B cell (primary cell): ENCODE results near the gene EIF5. TPM values are rescaled to one million over a fixed set of nuclear protein-coding genes. Genes with fewer than 3 reads are reported as not detected.
A peak's percentile ranks its signal among the peaks of the same experiment; 100 is the strongest.

Experiments used
- ATAC-seq: fragments of 200-7000 bp; cut with Tn5 transposase; one replicate; pipeline ENCODE4 v1.10.0; 2021; ENCODE audit warnings: low read depth, mild to moderate bottlenecking, moderate number of reproducible peaks, moderate library complexity
- CTCF ChIA-PET: fragments of 350-600 bp; sonication (Branson Sonifier 250); formaldehyde crosslinking; loops from one replicate; lab custom pipeline; 2021; ENCODE audit warnings: antibody characterized with exemption, inconsistent platforms; lab: Charles Lee
- POLR2A ChIA-PET: fragments of 350-600 bp; sonication (Branson Sonifier 250); formaldehyde crosslinking; loops from one replicate; lab custom pipeline; 2021; ENCODE audit warnings: antibody characterized with exemption; lab: Charles Lee
- DNase-seq: peaks from one replicate; pipeline ENCODE4 v3.0.0; 2013
- H2AFZ ChIP-seq: 2 replicates; pipeline ENCODE4 v1.6.1; 2012; ENCODE audit warnings: mild to moderate bottlenecking, low read depth, low read length; ENCODE audit not compliant: insufficient read depth, poor library complexity, severe bottlenecking
- H3K27ac ChIP-seq, 2 donors: 1 replicate in 1 of 2; 2 replicates in 1 of 2; pipeline ENCODE4 v1.5.1; 2012 to 2013; ENCODE audit warnings: low read length in 2 of 2, mild to moderate bottlenecking in 2 of 2, moderate library complexity in 1 of 2
- H3K27me3 ChIP-seq, 4 experiments: fragments of 200-600 bp in 1 of 4; sonication (generic) in 1 of 4; replicated peaks in 1 of 4; 1 replicate in 2 of 4; 2 replicates in 2 of 4; pipeline versions ENCODE4 v1.6.1 to v1.7.0; 2013 to 2016; ENCODE audit warnings: low read length in 3 of 4, mild to moderate bottlenecking in 2 of 4, mixed read lengths in 1 of 4, moderate library complexity in 1 of 4; ENCODE audit not compliant: insufficient read depth in 4 of 4, control insufficient read depth in 3 of 4; ENCODE audit errors: control extremely low read depth in 1 of 4
- H3K36me3 ChIP-seq, 2 experiments: replicated peaks in 1 of 2; 1 replicate in 1 of 2; 2 replicates in 1 of 2; pipeline versions ENCODE4 v1.6.1 to v1.7.1; 2013; ENCODE audit warnings: low read length in 1 of 2; ENCODE audit not compliant: insufficient read depth in 2 of 2, control insufficient read depth in 1 of 2; ENCODE audit errors: control extremely low read depth in 1 of 2, extremely low read depth in 1 of 2
- H3K4me1 ChIP-seq, 2 donors: fragments of 200-600 bp in 1 of 2; sonication (generic) in 1 of 2; 1 replicate in 1 of 2; 2 replicates in 1 of 2; pipeline versions ENCODE4 v1.5.1 to v1.6.1; 2013 to 2017; ENCODE audit warnings: low read length in 2 of 2; ENCODE audit not compliant: control insufficient read depth in 2 of 2, insufficient read depth in 2 of 2
- H3K4me2 ChIP-seq: replicated peaks from 2 replicates; pipeline ENCODE3; 2012; ENCODE audit warnings: mild to moderate bottlenecking, low read depth, low read length; ENCODE audit not compliant: poor library complexity, severe bottlenecking
- H3K4me3 ChIP-seq, 5 experiments: fragments of 200-600 bp in 1 of 5; sonication (generic) in 1 of 5; 1 replicate in 3 of 5; 2 replicates in 2 of 5; pipeline versions ENCODE4 v1.5.1 to v1.7.0; 2011 to 2016; ENCODE audit warnings: low read length in 4 of 5, mild to moderate bottlenecking in 4 of 5, low read depth in 2 of 5, control low read depth in 1 of 5, moderate library complexity in 1 of 5; ENCODE audit not compliant: insufficient read depth in 1 of 5; ENCODE audit errors: control extremely low read depth in 1 of 5, extremely low read depth in 1 of 5
- H3K79me2 ChIP-seq: fragments of 200-600 bp; sonication (generic); one replicate; pipeline ENCODE4 v1.6.0; 2016; ENCODE audit warnings: low read length; ENCODE audit not compliant: control insufficient read depth, insufficient read depth
- H3K9ac ChIP-seq: fragments of 200-600 bp; sonication (generic); 2 replicates; pipeline ENCODE4 v1.6.1; 2017; ENCODE audit warnings: mild to moderate bottlenecking, low read length, moderate library complexity
- H3K9me3 ChIP-seq, 3 donors: one replicate each; pipeline versions ENCODE4 v1.6.1 to v1.7.1; 2013; ENCODE audit warnings: low read length in 2 of 3; ENCODE audit not compliant: control insufficient read depth in 2 of 3, insufficient read depth in 1 of 3; ENCODE audit errors: control extremely low read depth in 1 of 3
- H4K20me1 ChIP-seq: 2 replicates; pipeline ENCODE4 v1.6.0; 2012; ENCODE audit warnings: mild to moderate bottlenecking, low read length; ENCODE audit not compliant: insufficient read depth, control insufficient read depth, poor library complexity, severe bottlenecking
- H3K27ac Mint-ChIP-seq: one replicate; pipeline ENCODE4 v1.8.0; 2021; ENCODE audit warnings: mixed read lengths
- H3K27me3 Mint-ChIP-seq: one replicate; pipeline ENCODE4 v1.8.0; 2021; ENCODE audit warnings: mixed read lengths
- H3K4me1 Mint-ChIP-seq: one replicate; pipeline ENCODE4 v1.8.0; 2021; ENCODE audit warnings: mixed read lengths
- H3K4me3 Mint-ChIP-seq: one replicate; pipeline ENCODE4 v1.8.0; 2021; ENCODE audit warnings: mixed read lengths
- H3K9me3 Mint-ChIP-seq: one replicate; pipeline ENCODE4 v1.8.0; 2022; ENCODE audit warnings: mixed read lengths; ENCODE audit not compliant: insufficient read depth
- EZH2 ChIP-seq: IDR thresholded peaks from 2 replicates; pipeline ENCODE4 v1.6.1; 2012; ENCODE audit warnings: borderline replicate concordance, low read depth, mild to moderate bottlenecking, moderate library complexity, low read length; ENCODE audit not compliant: insufficient read depth, poor library complexity, severe bottlenecking
- WGBS: methylation state at CpG from one replicate; pipeline ENCODE4 v1.1.5; 2013; ENCODE audit warnings: missing lambda C conversion rate; ENCODE audit not compliant: insufficient coverage; 5-methylcytosine and 5-hydroxymethylcytosine counted together
- intact Hi-C: fragments of 100-400 bp; cut with micrococcal nuclease; formaldehyde crosslinking; loops from one replicate; pipeline ENCODE4 v1.10.0; 2022
- polyA plus RNA-seq: library from polyadenylated mRNA; depleted of rRNA; stranded (reverse); fragments of >200 nt; gene quantifications from 2 replicates; pipeline ENCODE4 v1.2.3, GENCODE V29; 2012
- total RNA-seq, 2 donors: library from RNA; stranded (reverse); fragments of 120-200 nt in 1 of 2; gene quantifications; 1 replicate in 1 of 2; 2 replicates in 1 of 2; pipeline versions ENCODE4 v1.2.3 to v1.2.4, GENCODE V29; 2013 to 2022
- TF ChIP-seq, protein P1 (sequence below): fragments of 200-600 bp; IDR thresholded peaks from one replicate; pipeline ENCODE4 v1.8.0; 2022; ENCODE audit warnings: antibody characterized with exemption, mild to moderate bottlenecking

Gene EIF5
- total and polyA plus RNA-seq, 2 donors (not counting 1 experiment from before 2014, with no cell fraction given): 206 to 314 TPM

DNA sequence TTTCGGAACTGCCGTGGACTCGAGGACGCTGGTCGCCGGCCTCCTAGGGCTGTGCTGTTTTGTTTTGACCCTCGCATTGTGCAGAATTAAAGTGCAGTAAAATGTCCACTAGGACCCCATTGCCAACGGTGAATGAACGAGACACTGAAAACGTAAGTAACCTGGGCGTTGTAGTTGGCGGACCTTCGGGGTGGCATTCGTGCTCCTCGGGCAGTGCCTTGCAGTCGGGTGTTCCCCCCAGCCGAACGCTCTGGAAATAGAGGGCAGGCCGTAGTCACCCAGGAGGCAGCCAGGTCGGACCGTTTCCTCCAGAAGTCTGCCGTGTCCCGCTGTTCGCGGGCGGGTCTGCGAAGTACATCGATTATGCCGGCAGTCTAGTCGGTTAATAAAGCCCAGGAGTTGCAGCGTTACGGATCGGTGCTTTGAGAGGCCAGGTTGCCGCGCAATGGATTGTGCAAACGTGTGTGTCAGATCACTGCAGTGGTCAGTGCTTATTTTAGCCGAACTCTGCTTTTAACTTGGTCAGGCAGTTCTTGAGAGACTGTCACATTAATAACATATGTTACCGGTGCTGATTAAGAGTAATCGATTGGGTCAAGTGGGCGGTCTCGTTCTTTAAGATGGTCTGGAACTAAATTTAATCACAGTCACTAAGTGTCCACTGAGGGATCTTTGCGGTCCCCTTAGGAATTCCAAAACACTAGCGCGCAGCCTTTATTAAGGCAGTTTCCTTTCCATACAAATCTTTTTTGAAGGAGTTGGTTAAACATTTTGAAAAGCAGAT lies 52.1 kb downstream of the EIF5 start:
- peaks cover 7% of the 10 kb centered on the region for H3K27me3 Mint-ChIP-seq
- no peaks in the 10 kb centered on the region for H3K9me3 ChIP-seq
- H3K79me2 ChIP-seq: peaks cover 63% of the 10 kb centered on the region
- peaks cover 24 to 39% of the 10 kb centered on the region in 2 donors for H3K4me1 ChIP-seq
- ATAC-seq (peak; percentile 0), DNase-seq (no peak)
- peak overlapping the region; percentile 98 for H3K27ac Mint-ChIP-seq
- H3K4me2 ChIP-seq: peak overlapping the region; percentile 94
- peak overlapping the region; percentile 68 to 96 (median 90) for H3K4me3 ChIP-seq
- H3K36me3 ChIP-seq: no peaks in the 10 kb centered on the region
- H2AFZ ChIP-seq: peak overlapping the region; percentile 96
- ChIA-PET POLR2A (interaction anchor here (1.2 to 2.3 kb wide), 2 partner anchors 9 to 51 kb away, joined by 3 to 20 read pairs; partner anchors contain the start of gene EIF5), CTCF (no interaction called here)
- H3K4me3 Mint-ChIP-seq: peak overlapping the region; percentile 99
- H4K20me1 ChIP-seq: peaks cover 44% of the 10 kb centered on the region
- no peaks in the 10 kb centered on the region for H3K27me3 ChIP-seq
- peak overlapping the region; percentile 20 to 91 for H3K27ac ChIP-seq
- TF ChIP-seq EZH2: no peak
- TF ChIP-seq, protein P1, sequence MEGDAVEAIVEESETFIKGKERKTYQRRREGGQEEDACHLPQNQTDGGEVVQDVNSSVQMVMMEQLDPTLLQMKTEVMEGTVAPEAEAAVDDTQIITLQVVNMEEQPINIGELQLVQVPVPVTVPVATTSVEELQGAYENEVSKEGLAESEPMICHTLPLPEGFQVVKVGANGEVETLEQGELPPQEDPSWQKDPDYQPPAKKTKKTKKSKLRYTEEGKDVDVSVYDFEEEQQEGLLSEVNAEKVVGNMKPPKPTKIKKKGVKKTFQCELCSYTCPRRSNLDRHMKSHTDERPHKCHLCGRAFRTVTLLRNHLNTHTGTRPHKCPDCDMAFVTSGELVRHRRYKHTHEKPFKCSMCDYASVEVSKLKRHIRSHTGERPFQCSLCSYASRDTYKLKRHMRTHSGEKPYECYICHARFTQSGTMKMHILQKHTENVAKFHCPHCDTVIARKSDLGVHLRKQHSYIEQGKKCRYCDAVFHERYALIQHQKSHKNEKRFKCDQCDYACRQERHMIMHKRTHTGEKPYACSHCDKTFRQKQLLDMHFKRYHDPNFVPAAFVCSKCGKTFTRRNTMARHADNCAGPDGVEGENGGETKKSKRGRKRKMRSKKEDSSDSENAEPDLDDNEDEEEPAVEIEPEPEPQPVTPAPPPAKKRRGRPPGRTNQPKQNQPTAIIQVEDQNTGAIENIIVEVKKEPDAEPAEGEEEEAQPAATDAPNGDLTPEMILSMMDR: no peak
- WGBS: under 1% methylated on average over 36 of the region's 44 CpGs
- no peaks in the 10 kb centered on the region for H3K9me3 Mint-ChIP-seq
- intact Hi-C loops: loop anchor here (1.0 to 5.0 kb wide), 3 partner anchors 52 to 1024 kb away; partner anchors contain the start of genes CINP, EIF5, KLC1 and TECPR2
- H3K4me1 Mint-ChIP-seq: peaks cover 47% of the 10 kb centered on the region
- peak overlapping the region; percentile 85 for H3K9ac ChIP-seq
